ENCODE data around the gene ADGRD1.

Gene ADGRD1

DNA sequence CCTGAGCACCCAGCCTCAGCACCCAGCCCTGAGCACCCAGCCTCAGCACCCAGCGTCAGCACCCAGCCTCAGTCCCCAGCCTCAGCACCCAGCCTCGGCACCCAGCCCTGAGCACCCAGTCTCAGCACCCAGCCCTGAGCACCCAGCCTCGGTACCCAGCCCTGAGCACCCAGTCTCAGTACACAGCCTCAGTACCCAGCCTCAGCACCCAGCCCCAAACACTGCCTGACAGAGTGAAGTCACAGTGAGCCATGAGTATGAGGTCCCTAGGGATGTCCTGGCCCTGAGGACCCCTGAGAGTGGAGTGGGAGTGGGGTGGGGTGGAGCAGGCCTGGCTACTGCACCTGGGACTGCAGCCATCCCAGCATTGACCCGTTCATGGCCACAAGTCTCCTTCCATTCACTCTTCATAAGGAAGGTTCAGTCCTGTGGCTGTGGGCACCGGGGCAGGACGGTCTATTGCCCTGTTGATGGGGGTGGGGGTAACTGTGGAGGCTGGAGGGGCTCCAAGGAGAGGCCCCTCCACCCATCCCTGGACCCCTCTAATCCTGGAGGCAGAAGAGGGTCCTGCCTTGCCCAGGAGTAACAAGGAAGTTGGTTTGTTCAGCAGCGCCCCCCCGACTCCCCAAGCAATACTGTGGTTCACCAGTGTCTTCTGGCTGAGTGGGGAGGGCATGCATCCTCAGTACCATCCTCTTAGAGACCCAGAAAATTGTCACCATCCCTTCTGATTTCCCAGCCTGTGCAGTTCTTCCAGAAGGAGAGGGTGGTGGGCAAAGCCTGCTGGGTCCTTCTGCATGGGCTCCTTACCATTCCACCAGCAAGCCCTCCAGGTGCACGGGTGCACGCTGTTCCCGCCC is 140.5 kb downstream of the ADGRD1 start:
- no peak for DNase-seq

DNA sequence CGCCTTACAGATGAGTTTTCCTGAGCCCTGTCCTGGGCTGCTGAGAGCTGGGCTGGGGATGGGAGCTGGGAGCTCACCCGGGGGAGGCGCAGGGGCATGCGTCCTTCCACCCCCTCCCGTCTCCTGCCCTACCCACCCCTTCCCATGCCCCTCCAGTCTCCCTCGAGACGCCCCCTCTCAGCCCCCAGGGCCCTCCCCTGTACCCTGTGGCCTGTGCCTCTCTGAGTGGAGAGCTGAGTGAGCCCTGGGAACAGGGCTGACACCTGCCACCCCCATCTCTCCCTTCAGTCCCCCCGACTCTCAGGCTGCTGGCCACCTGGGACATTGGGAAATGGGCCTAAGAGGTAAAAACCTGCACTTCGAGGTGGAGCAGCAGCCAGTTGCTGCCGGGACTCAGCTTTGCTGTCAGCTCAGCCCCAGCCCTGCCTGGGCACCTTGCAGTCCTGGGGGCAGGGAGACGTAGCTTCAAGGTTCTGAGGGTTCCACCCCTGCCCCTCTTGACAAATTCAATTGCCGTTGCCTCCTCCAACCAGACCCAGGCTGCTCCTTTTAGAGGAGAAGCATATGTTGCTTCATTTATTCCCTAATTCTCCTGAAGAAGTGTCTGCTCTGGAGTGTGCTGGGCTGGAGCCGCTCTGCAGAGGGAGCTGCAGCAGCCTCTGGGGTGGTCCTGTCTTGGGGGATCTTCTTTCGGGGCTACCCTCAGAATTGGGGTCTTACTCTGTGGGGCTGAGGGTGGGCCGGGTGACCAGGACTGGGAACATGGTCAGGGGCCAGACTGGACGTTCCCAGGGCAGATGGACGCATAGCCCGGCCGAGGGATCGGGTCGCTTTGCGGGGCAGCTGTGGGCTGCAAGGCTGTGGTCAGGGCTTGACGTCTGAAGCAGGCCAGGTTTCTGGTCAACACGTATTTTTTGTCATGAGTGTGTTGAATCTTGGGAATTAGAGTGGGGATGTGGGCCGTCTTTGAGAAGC is 141.4 kb downstream of the ADGRD1 start:
- DNase-seq, result no peak

- no peak for DNase-seq
These were observed 142.3 kb downstream of the ADGRD1 start for GRCh38 chr12:131095826-131096680.

- DNase-seq, result no peak
These were observed 143.0 kb downstream of the ADGRD1 start for GRCh38 chr12:131096681-131097181.

DNA sequence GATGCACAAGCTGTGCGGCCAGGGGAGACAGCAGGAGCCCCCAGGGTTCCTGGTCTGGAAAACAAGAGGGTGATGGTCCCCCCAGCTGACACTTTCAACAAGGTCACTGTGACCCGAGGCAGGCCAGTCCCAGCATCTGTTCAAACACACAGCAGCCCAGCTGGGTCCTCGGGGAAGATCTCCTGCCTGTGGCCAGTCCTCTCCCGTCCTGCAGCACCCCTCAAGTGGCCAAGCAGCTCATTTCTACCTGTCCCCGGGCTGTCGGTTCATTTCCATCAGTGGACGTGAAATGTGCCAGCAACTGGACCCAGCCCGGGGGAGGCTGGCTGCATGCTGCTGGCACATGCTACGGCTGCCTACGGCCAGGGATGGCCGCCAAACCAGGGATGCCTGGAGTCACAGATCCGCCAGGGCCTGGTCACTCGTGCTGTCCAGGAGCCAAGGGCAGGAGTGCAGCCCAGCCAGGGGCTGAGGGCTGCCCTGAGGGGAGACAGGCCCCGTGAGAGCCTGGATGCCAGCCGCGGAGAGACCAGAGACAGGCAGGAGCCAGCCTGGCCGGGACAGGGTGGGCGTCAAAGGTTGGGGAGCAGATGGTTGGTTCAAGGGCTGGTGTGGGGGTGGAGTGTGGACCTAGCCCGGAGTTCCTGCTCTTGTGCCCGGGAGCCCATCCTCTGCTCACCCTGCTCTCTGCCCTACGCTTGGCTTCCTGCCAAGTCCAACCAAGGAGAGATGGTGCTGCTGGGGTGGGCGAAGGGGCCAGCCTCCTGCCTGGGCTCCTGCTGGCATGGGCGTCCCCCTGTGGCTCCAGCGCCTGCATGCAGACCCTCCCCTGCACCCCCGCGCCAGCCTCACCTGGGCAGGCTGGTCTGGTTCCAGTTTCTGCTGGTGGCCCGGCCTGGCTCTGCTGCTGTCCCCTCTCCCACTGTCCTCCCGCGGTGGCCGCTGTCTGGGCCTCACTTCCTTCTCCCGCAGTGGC is 143.8 kb downstream of the ADGRD1 start:
- no peak for DNase-seq

- no peak for DNase-seq
These were observed 144.7 kb downstream of the ADGRD1 start for GRCh38 chr12:131098178-131098981.

DNA sequence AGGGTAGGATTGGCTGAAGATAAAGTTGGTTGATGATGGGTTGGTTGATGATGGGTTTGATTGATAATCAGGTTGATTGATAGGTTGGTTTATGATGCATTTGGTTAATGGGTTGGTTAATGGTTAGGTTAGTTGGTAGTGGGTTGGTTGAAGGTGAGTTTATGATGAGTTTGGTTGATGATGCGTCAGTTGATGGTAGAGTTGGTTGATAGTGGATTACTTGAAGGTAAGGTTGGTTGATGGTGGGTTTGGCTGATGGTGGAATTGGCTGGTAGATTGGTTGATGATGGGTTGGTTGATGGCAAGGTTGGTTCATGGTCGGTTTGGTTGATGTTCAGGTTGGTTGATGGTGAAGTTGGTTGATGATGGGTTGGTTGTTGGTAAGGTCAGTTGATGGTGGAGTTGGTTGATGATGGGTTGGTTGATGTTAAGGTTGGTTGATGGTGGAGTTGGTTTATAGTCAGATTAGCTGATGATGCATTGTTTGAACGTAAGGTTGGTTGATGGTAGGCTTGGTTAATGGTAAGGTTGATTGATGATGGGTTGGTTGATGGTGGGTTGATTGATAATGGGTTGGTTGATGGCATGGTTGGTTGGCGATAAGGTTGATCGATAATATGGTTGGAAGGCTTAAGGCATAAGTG is 146.4 kb downstream of the ADGRD1 start:
- DNase-seq, result no peak

- no peak for DNase-seq
These were observed 147.3 kb downstream of the ADGRD1 start for GRCh38 chr12:131101006-131101405.

DNA sequence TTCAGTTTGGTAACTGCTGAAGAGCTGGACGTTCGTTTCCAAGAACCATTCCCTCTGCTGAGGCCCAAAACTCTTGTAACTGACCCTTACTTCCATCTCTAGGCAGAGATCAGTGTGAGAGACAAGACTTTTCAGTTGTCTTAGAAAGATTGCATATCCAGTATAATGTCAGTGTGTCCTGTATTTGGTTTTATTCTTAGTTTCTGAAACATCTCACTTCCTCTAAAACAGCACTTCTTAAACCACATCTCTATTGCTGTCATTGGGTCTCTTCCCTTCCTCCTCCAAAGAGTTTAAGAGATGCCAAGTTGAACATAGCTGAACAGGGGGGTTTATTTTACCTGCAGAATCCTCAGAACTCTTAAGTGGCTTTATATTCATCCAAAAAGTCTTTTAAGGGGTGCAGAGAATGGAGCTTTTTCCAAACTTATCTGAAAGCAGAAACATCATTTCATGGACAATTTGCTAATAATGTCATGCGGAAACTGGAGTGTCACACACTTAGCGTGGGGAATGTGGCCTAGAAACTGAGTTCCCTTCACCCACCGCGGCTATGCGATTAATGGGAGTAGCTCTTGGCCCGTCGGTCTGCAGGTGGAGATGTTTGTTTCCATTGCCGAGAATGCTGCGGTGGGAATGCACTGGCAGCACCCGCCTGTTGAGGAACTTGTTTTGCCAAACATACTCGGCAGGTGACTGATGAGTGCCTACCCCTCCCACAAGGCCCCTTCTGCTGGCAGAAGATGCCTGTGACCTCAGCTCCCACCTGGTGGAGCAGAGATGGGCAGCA is 148.2 kb downstream of the ADGRD1 start:
- DNase-seq, result no peak

DNA sequence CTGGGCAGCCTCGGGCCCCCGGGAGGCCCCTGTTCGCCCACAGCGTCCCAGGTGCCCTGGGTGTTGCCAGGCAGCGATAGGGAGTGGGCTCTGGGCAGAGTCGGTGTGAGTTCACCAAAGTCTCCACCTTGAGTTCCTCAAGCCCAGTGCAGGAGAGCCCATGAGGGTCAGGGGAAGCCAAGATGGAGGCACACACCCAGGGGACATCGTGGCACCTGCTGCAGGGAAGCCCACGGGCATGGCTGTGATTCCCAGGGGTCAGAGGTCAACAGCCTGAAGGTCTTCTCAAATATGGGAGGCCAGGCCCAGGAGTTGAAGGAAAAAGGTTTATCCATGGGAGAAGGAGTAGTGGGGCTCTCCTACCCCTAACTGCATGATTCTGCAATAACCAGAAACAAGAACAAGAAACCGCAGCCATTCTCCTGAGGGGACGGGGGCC is 148.8 kb downstream of the ADGRD1 start:
- DNase-seq, result no peak

DNA sequence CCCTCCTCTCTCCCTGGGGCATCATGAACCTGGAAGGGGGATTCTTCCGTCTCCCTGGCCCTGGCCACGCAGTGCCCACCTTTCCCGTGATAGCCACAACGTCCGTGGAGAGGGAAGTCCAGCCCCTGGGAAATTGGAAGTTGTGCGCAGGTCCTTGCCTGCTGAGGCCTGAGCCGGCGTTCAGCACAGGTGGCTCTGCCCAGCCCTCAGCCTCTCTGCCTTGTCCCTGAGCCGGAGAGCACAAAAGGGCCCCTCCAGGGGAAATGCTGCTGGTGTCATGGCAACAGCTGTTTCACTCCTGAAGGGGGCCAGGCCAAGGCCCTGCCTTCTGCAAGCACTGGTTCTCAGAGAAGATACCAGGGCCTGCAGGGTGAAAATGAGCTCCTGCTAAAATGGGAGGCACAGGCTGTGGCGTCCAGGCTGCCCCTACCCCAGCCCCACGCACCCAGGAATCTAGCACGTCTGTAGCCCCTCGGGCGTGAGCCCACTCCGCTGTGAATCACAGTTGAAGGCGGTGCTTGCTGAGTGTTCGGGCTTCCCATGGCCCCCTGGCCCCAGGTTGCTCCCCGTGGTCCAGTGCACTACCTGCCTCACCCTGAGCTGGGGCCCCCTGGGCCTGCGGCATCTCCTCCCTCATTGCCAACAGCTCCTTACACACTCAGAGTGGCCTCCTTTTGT is 149.4 kb downstream of the ADGRD1 start:
- DNase-seq, result no peak

- DNase-seq, result no peak
These were observed 150.2 kb downstream of the ADGRD1 start for GRCh38 chr12:131103669-131104462.

- no peak for DNase-seq
These were observed 151.0 kb downstream of the ADGRD1 start for GRCh38 chr12:131104463-131105350.

GRCh38 chr12:131105351-131105735 is 151.6 kb downstream of the ADGRD1 start:
- DNase-seq, result no peak

- no peak for DNase-seq
These were observed 152.1 kb downstream of the ADGRD1 start for GRCh38 chr12:131105736-131106348.

- DNase-seq, result no peak
These were observed 152.7 kb downstream of the ADGRD1 start for GRCh38 chr12:131106349-131106941.
